ENCODE data around the gene GTF3C5. TPM values are rescaled to one million over a fixed set of nuclear protein-coding genes. Genes with fewer than 3 reads are reported as not detected.

Gene GTF3C5
- total RNA-seq, 1 donor from 2014 or later, result 46.4 TPM

DNA sequence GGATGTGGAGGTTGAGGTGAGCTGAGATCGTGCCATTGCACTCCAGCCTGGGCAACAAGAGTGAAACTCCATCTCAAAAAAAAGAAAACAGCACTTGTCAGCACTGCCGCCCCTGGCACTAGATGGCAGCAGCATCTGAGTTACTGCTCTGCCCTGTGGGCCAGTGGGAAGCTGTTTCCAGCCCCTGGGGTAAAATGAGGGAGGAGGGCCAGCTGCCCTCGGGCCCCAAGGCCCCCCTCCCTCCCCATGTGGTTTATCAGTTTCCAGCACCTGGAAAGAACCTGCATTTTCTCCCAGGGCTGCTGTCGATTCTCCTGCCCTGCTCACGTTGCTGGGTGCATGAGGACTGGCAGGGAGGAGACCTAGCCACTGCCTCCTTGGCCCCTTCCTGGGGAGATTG lies 17.8 kb downstream of the GTF3C5 start:
- no peaks in the 10 kb centered on the region for H3K9me3 Mint-ChIP-seq (ENCODE audit: unreplicated experiment)
- Histone ChIP-seq H3K4me1 (ENCODE audit: insufficient read depth, low read length) (no peaks in the 10 kb centered on the region), H3K9ac (ENCODE audit: low read length) (no peak overlapping the region), H3K9me3 (ENCODE audit: insufficient read depth, low read depth, low read length) (no peaks in the 10 kb centered on the region), H3K79me2 (ENCODE audit: insufficient read depth, low read length) (no peaks in the 10 kb centered on the region), H3K36me3 (ENCODE audit: insufficient read depth, low read length) (peaks cover 18% of the 10 kb centered on the region), H3K27ac (ENCODE audit: low read depth, low read length) (no peak overlapping the region), H3K4me3 (ENCODE audit: insufficient read depth, low read depth, low read length) (no peak overlapping the region), H3K4me2 (ENCODE audit: low read length) (no peak overlapping the region), H2AFZ (ENCODE audit: low read depth, low read length) (no peak overlapping the region), H3K27me3 (ENCODE audit: insufficient read depth, low read length) (no peaks in the 10 kb centered on the region), H4K20me1 (ENCODE audit: insufficient read depth, low read length) (peaks cover 55% of the 10 kb centered on the region)
- DNase-seq (ENCODE audit: low read depth) (no peak), FAIRE-seq (no peak)
- peaks cover 13% of the 10 kb centered on the region for H3K36me3 Mint-ChIP-seq (ENCODE audit: low read depth, unreplicated experiment)
- H3K27ac Mint-ChIP-seq (ENCODE audit: unreplicated experiment), result no peak overlapping the region
- TF ChIP-seq, protein P1, sequence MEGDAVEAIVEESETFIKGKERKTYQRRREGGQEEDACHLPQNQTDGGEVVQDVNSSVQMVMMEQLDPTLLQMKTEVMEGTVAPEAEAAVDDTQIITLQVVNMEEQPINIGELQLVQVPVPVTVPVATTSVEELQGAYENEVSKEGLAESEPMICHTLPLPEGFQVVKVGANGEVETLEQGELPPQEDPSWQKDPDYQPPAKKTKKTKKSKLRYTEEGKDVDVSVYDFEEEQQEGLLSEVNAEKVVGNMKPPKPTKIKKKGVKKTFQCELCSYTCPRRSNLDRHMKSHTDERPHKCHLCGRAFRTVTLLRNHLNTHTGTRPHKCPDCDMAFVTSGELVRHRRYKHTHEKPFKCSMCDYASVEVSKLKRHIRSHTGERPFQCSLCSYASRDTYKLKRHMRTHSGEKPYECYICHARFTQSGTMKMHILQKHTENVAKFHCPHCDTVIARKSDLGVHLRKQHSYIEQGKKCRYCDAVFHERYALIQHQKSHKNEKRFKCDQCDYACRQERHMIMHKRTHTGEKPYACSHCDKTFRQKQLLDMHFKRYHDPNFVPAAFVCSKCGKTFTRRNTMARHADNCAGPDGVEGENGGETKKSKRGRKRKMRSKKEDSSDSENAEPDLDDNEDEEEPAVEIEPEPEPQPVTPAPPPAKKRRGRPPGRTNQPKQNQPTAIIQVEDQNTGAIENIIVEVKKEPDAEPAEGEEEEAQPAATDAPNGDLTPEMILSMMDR (IDR thresholded peaks at IDR 0.05; ENCODE audit: insufficient read depth, low read depth, low read length), result peak; percentile 12
- TF ChIP-seq EZH2 (IDR thresholded peaks at IDR 0.05; ENCODE audit: insufficient read depth, low read length), result no peak
- H3K27me3 Mint-ChIP-seq (ENCODE audit: low read depth, unreplicated experiment), result no peaks in the 10 kb centered on the region
- H3K4me3 Mint-ChIP-seq (ENCODE audit: unreplicated experiment), result no peak overlapping the region
- H3K4me1 Mint-ChIP-seq (ENCODE audit: low read depth, unreplicated experiment), result peaks cover 7% of the 10 kb centered on the region

DNA sequence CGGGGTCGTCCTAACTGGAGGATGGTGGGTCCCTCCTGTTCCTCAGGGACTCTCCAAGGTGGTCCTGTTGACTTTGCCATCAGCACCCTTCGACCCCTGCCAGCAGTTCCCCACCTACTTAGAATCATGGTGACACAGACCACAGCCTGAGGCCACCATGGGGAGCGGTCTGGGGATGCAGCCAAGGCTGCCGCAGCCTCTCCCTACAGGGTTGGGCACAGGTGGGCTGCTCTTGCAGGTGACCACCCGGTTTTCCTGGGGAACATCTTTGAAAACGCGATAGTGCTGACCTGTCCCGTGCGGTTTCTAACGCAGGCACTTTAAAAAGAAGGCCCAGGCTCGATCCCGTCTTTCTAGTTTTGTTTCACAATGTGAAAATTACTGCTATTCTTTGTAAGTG lies 18.2 kb downstream of the GTF3C5 start:
- Mint-ChIP-seq H3K9me3 (ENCODE audit: unreplicated experiment) (no peaks in the 10 kb centered on the region), H3K4me1 (ENCODE audit: low read depth, unreplicated experiment) (peaks cover 7% of the 10 kb centered on the region), H3K36me3 (ENCODE audit: low read depth, unreplicated experiment) (peaks cover 15% of the 10 kb centered on the region), H3K27ac (ENCODE audit: unreplicated experiment) (no peak overlapping the region), H3K4me3 (ENCODE audit: unreplicated experiment) (no peak overlapping the region), H3K27me3 (ENCODE audit: low read depth, unreplicated experiment) (no peaks in the 10 kb centered on the region)
- Histone ChIP-seq H3K79me2 (ENCODE audit: insufficient read depth, low read length) (no peaks in the 10 kb centered on the region), H2AFZ (ENCODE audit: low read depth, low read length) (no peak overlapping the region), H3K27me3 (ENCODE audit: insufficient read depth, low read length) (no peaks in the 10 kb centered on the region), H3K36me3 (ENCODE audit: insufficient read depth, low read length) (peaks cover 18% of the 10 kb centered on the region), H3K9ac (ENCODE audit: low read length) (no peak overlapping the region), H3K27ac (ENCODE audit: low read depth, low read length) (no peak overlapping the region), H3K4me2 (ENCODE audit: low read length) (no peak overlapping the region), H3K4me3 (ENCODE audit: insufficient read depth, low read depth, low read length) (no peak overlapping the region), H3K9me3 (ENCODE audit: insufficient read depth, low read depth, low read length) (no peaks in the 10 kb centered on the region), H4K20me1 (ENCODE audit: insufficient read depth, low read length) (peaks cover 53% of the 10 kb centered on the region), H3K4me1 (ENCODE audit: insufficient read depth, low read length) (no peaks in the 10 kb centered on the region)
- FAIRE-seq (no peak), DNase-seq (ENCODE audit: low read depth) (no peak)
- TF ChIP-seq, protein P1 (IDR thresholded peaks at IDR 0.05; ENCODE audit: insufficient read depth, low read depth, low read length), result no peak
- no peak for TF ChIP-seq EZH2 (IDR thresholded peaks at IDR 0.05; ENCODE audit: insufficient read depth, low read length)

DNA sequence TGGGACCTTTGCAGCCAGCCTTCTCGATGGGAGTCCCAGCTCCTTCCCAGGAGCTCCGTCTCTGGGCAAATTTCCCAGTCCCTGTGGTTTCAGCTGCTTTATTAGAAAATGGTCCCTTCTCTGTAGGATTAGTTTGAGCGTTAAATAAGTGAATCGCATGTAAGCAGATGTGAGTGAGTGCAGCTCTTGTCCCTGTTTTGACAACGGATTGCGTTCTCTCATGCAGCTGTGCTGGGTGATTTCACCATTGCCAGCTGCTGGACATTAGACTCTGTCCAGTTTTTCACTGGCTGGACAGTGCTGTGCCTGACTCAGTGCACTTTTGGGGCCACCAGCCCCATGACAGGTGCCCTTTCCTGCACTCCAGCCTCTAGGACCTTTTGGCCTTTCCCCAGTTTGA lies 19.3 kb downstream of the GTF3C5 start:
- no peak for TF ChIP-seq EZH2 (IDR thresholded peaks at IDR 0.05; ENCODE audit: insufficient read depth, low read length)
- TF ChIP-seq, protein P1 (IDR thresholded peaks at IDR 0.05; ENCODE audit: insufficient read depth, low read depth, low read length), result no peak
- Mint-ChIP-seq H3K9me3 (ENCODE audit: unreplicated experiment) (no peaks in the 10 kb centered on the region), H3K27me3 (ENCODE audit: low read depth, unreplicated experiment) (no peaks in the 10 kb centered on the region), H3K4me1 (ENCODE audit: low read depth, unreplicated experiment) (peaks cover 2% of the 10 kb centered on the region), H3K27ac (ENCODE audit: unreplicated experiment) (no peak overlapping the region), H3K36me3 (ENCODE audit: low read depth, unreplicated experiment) (peaks cover 10% of the 10 kb centered on the region), H3K4me3 (ENCODE audit: unreplicated experiment) (no peak overlapping the region)
- Histone ChIP-seq H3K4me3 (ENCODE audit: insufficient read depth, low read depth, low read length) (no peak overlapping the region), H3K27me3 (ENCODE audit: insufficient read depth, low read length) (no peaks in the 10 kb centered on the region), H2AFZ (ENCODE audit: low read depth, low read length) (no peak overlapping the region), H4K20me1 (ENCODE audit: insufficient read depth, low read length) (peaks cover 48% of the 10 kb centered on the region), H3K79me2 (ENCODE audit: insufficient read depth, low read length) (no peaks in the 10 kb centered on the region), H3K4me1 (ENCODE audit: insufficient read depth, low read length) (no peaks in the 10 kb centered on the region), H3K9me3 (ENCODE audit: insufficient read depth, low read depth, low read length) (no peaks in the 10 kb centered on the region), H3K27ac (ENCODE audit: low read depth, low read length) (no peak overlapping the region), H3K9ac (ENCODE audit: low read length) (no peak overlapping the region), H3K4me2 (ENCODE audit: low read length) (no peak overlapping the region), H3K36me3 (ENCODE audit: insufficient read depth, low read length) (peaks cover 18% of the 10 kb centered on the region)
- FAIRE-seq, result no peak
- DNase-seq (ENCODE audit: low read depth), result peak; percentile 19
